Prostate gland (tissue), 2 donors: ENCODE data around the gene JPH4.

Source experiments
- POLR2A ChIP-seq: fragments of 450-650 bp; IDR thresholded peaks from one replicate; pipeline ENCODE4 v1.6.1; 2016; ENCODE audit warnings: antibody characterized with exemption, mild to moderate bottlenecking
- POLR2AphosphoS5 ChIP-seq: sonication (generic); formaldehyde crosslinking; IDR thresholded peaks from one replicate; pipeline ENCODE4 v1.6.1; 2017; ENCODE audit warnings: antibody characterized with exemption
- TF ChIP-seq, protein P1 (sequence below), 4 experiments: fragments of 200-600 bp in 2 of 4; fragments of 450-650 bp in 2 of 4; sonication (generic) in 2 of 4; IDR thresholded peaks; 1 replicate in 3 of 4; 2 replicates in 1 of 4; pipeline ENCODE4 v1.5.1; 2016 to 2019; ENCODE audit warnings: antibody characterized with exemption in 4 of 4, mild to moderate bottlenecking in 2 of 4, moderate library complexity in 2 of 4

DNA sequence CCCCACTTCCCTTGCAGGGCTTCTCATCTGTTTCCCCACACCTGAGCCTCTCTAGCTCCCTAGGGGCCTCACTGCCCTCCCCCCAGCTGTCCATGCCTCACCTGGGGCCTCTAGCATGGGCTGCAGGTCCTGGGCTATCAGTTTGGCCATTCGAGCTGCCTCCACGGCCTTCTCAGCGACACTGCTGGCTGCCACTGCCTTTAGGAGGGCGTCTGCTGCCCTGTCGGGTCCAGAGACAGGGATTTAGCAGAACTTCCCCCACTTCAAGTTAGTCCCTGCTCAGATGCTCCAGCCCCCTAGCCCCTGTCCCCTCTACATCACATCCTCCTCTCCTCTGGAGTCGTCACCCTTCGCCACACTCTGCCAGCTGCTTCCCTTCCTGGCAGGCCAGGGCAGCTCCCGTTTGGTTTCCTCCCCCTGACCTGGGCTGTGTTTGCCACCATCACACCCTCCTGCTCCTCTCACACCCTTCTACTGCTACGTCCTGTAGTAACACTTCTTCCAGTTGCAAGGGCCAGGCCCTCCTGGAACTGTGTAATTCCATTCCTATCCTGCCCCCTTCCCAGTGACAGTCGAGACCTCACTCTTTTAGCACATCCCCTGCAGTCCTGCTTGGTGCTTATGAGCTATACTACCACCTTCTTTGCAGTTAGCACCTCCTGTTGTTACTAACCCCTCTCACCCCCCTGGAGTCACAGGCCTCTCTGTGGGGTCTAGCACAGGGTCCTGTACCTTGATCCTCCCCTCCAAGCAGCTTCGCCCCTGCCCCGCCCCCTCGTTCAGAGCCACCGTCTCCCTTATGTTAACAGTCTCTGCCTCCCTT lies 6.7 kb downstream of the JPH4 start:
- TF ChIP-seq, protein P1, sequence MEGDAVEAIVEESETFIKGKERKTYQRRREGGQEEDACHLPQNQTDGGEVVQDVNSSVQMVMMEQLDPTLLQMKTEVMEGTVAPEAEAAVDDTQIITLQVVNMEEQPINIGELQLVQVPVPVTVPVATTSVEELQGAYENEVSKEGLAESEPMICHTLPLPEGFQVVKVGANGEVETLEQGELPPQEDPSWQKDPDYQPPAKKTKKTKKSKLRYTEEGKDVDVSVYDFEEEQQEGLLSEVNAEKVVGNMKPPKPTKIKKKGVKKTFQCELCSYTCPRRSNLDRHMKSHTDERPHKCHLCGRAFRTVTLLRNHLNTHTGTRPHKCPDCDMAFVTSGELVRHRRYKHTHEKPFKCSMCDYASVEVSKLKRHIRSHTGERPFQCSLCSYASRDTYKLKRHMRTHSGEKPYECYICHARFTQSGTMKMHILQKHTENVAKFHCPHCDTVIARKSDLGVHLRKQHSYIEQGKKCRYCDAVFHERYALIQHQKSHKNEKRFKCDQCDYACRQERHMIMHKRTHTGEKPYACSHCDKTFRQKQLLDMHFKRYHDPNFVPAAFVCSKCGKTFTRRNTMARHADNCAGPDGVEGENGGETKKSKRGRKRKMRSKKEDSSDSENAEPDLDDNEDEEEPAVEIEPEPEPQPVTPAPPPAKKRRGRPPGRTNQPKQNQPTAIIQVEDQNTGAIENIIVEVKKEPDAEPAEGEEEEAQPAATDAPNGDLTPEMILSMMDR (IDR thresholded peaks at IDR 0.05) = no peak
- TF ChIP-seq POLR2AphosphoS5 (no peak), POLR2A (no peak)
